OCI-LY1 (cell line): Measurements from ENCODE around the gene STAT5B.
"Not testable (repeated sequence)": the region's sequence is repeated elsewhere in the genome, so short reads cannot be mapped to it uniquely, and the experiment has no call there.

Experiments
- H2AFZ ChIP-seq: fragments of 200-600 bp; sonication (generic), shearing (Covaris generic); 2 replicates; pipeline ENCODE4 v1.6.0; 2014; ENCODE audit warnings: antibody characterized with exemption, mild to moderate bottlenecking, low read length
- H3F3A ChIP-seq: fragments of 200-600 bp; sonication (generic), shearing (Covaris generic); 2 replicates; pipeline ENCODE4 v1.6.0; 2014; ENCODE audit warnings: mild to moderate bottlenecking, antibody characterized with exemption, low read length, moderate library complexity; ENCODE audit not compliant: insufficient read depth
- H3K27ac ChIP-seq: fragments of 200-600 bp; sonication (generic); 2 replicates; pipeline ENCODE4 v1.5.1; 2014; ENCODE audit warnings: low read length, mixed run types, mild to moderate bottlenecking, low read depth; ENCODE audit not compliant: poor library complexity, severe bottlenecking
- H3K27me3 ChIP-seq: fragments of 200-600 bp; sonication (generic); 2 replicates; pipeline ENCODE4 v1.6.0; 2014; ENCODE audit warnings: antibody characterized with exemption, mild to moderate bottlenecking, low read length, moderate library complexity; ENCODE audit not compliant: insufficient read depth
- H3K36me3 ChIP-seq: fragments of 200-600 bp; sonication (generic); 2 replicates; pipeline ENCODE4 v1.6.1; 2014; ENCODE audit warnings: mild to moderate bottlenecking, antibody characterized with exemption, low read length, moderate library complexity, mixed read lengths; ENCODE audit not compliant: insufficient read depth
- H3K4me1 ChIP-seq: fragments of 200-600 bp; sonication (generic); 2 replicates; pipeline ENCODE4 v1.5.1; 2014; ENCODE audit warnings: mild to moderate bottlenecking, low read length, moderate library complexity; ENCODE audit not compliant: insufficient read depth, severe bottlenecking
- H3K4me2 ChIP-seq: fragments of 200-600 bp; sonication (generic), shearing (Covaris generic); 2 replicates; pipeline ENCODE4 v1.6.1; 2014; ENCODE audit warnings: low read length
- H3K4me3 ChIP-seq: fragments of 200-600 bp; sonication (generic); 2 replicates; pipeline ENCODE4 v1.5.1; 2014; ENCODE audit warnings: low read length, low read depth, mild to moderate bottlenecking, mixed read lengths; ENCODE audit not compliant: poor library complexity, severe bottlenecking
- H3K79me2 ChIP-seq: fragments of 200-600 bp; shearing (Covaris generic); 2 replicates; pipeline ENCODE4 v1.6.1; 2016; ENCODE audit warnings: mixed run types, low read length, mixed read lengths; ENCODE audit not compliant: insufficient read depth
- H3K9ac ChIP-seq: fragments of 200-600 bp; sonication (generic), shearing (Covaris generic); 2 replicates; pipeline ENCODE4 v1.6.1; 2014; ENCODE audit warnings: mild to moderate bottlenecking, low read length, mixed read lengths
- H3K9me2 ChIP-seq: fragments of 200-600 bp; sonication (generic), shearing (Covaris generic); 2 replicates; pipeline ENCODE4 v1.6.1; 2014; ENCODE audit warnings: low read depth, mild to moderate bottlenecking, low read length, mixed read lengths
- H3K9me3 ChIP-seq: fragments of 200-600 bp; shearing (Covaris generic); 2 replicates; pipeline ENCODE4 v1.6.1; 2014; ENCODE audit warnings: low read length, mixed read lengths
- H4K20me1 ChIP-seq: fragments of 200-600 bp; sonication (generic), shearing (Covaris generic); 2 replicates; pipeline ENCODE4 v1.6.0; 2016; ENCODE audit warnings: mild to moderate bottlenecking, low read length; ENCODE audit not compliant: insufficient read depth
- EZH2 ChIP-seq: fragments of 200-600 bp; sonication (generic), shearing (Covaris generic); IDR thresholded peaks from 2 replicates; pipeline ENCODE4 v1.8.0; 2017; ENCODE audit warnings: borderline replicate concordance, mixed run types, mild to moderate bottlenecking, antibody characterized with exemption, low read length, moderate library complexity, mixed read lengths
- TF ChIP-seq, protein P1 (sequence below): fragments of 200-600 bp; sonication (generic), shearing (Covaris generic); IDR thresholded peaks from 2 replicates; pipeline ENCODE4 v1.5.1; 2017; ENCODE audit warnings: mild to moderate bottlenecking, antibody characterized with exemption, low read length, moderate library complexity, mixed read lengths

The STAT5B gene

DNA sequence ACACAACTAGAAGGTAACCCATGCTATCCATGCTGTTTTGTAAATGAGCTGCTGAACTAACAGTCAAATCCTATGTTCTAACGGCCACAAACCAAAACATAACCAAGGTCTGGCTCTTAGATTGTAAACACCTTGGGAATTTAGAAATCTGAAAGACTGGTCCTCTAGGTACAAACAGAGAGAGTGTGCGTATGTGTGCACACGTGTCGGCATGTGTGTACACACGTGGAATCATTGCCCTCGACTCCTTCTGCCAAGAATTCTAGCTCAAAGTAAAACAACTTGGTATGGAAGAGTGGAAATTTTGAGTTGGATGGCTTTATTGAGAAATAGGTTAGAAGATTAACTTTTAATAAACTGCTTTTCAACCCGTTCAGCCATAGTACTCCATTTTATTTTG is 63.8 kb downstream of the STAT5B start:
- Histone ChIP-seq H3F3A (no peaks in the 10 kb centered on the region), H3K9me2 (no peaks in the 10 kb centered on the region), H3K4me1 (no peaks in the 10 kb centered on the region), H3K27me3 (no peaks in the 10 kb centered on the region), H4K20me1 (no peaks in the 10 kb centered on the region), H3K4me2 (no peak overlapping the region), H3K36me3 (no peaks in the 10 kb centered on the region), H3K9ac (no peak overlapping the region), H3K4me3 (no peak overlapping the region), H2AFZ (no peak overlapping the region), H3K79me2 (no peaks in the 10 kb centered on the region), H3K9me3 (no peaks in the 10 kb centered on the region), H3K27ac (no peak overlapping the region)
- TF ChIP-seq EZH2, result no peak
- TF ChIP-seq, protein P1, sequence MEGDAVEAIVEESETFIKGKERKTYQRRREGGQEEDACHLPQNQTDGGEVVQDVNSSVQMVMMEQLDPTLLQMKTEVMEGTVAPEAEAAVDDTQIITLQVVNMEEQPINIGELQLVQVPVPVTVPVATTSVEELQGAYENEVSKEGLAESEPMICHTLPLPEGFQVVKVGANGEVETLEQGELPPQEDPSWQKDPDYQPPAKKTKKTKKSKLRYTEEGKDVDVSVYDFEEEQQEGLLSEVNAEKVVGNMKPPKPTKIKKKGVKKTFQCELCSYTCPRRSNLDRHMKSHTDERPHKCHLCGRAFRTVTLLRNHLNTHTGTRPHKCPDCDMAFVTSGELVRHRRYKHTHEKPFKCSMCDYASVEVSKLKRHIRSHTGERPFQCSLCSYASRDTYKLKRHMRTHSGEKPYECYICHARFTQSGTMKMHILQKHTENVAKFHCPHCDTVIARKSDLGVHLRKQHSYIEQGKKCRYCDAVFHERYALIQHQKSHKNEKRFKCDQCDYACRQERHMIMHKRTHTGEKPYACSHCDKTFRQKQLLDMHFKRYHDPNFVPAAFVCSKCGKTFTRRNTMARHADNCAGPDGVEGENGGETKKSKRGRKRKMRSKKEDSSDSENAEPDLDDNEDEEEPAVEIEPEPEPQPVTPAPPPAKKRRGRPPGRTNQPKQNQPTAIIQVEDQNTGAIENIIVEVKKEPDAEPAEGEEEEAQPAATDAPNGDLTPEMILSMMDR, result no peak

DNA sequence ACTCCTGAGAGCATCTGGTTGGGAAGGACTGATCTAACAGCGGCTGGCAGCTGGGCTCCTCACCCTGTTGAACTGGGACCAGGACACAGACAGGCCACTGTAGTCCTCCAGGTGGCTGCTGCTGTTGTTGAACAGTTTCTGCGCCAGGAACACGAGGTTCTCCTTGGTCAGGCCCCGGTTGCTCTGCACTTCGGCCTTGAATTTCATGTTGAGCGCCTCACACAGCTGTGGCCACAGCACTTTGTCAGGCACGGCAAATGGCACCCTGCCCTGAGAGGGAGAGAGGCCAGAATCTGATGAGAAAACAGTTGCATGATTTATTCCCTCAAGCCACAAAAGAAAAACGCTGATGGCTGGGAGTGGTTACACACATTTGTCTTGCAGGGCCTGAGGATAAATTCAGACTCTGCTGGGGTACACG is 64.3 kb downstream of the STAT5B start:
- not testable (repeated sequence) for H4K20me1 ChIP-seq

DNA sequence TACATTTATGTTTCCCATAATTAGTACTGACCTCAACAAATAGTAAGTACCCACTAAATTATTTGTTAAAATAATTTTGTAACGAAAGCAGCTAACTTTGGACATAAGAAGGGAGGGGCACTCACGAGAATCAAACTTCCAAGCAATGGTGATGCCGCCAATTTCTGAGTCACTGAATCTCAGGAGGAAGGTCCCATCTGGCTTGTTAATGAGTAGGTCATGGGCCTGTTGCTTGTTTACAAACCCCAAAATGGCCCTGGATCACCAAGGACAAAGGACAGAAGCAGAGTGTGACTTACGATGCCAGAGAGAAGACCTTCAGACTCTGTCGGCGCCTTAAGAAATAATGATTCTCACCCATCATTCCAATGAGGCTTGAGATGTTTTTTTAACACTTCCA is 66.1 kb downstream of the STAT5B start:
- H3K4me3 ChIP-seq, result no peak overlapping the region
- no peaks in the 10 kb centered on the region for H3F3A ChIP-seq
- H3K79me2 ChIP-seq, result no peaks in the 10 kb centered on the region
- no peak overlapping the region for H3K4me2 ChIP-seq
- no peaks in the 10 kb centered on the region for H3K9me3 ChIP-seq
- H3K27ac ChIP-seq, result no peak overlapping the region
- H3K4me1 ChIP-seq, result no peaks in the 10 kb centered on the region
- H3K27me3 ChIP-seq, result no peaks in the 10 kb centered on the region
- H4K20me1 ChIP-seq, result no peaks in the 10 kb centered on the region
- TF ChIP-seq EZH2, result no peak
- TF ChIP-seq, protein P1, result no peak
- H2AFZ ChIP-seq, result no peak overlapping the region
- no peaks in the 10 kb centered on the region for H3K36me3 ChIP-seq
- no peaks in the 10 kb centered on the region for H3K9me2 ChIP-seq
- H3K9ac ChIP-seq, result no peak overlapping the region

More for the DNA sequence above, 64.3 kb downstream of the STAT5B start:
- H3K36me3 ChIP-seq, H3K4me3 ChIP-seq, H3K9me3 ChIP-seq, H3K4me2 ChIP-seq, H3K27ac ChIP-seq, H3K4me1 ChIP-seq, H3K9ac ChIP-seq, H3K79me2 ChIP-seq, H3K27me3 ChIP-seq, H2AFZ ChIP-seq, H3F3A ChIP-seq, H3K9me2 ChIP-seq: not testable (repeated sequence)

DNA sequence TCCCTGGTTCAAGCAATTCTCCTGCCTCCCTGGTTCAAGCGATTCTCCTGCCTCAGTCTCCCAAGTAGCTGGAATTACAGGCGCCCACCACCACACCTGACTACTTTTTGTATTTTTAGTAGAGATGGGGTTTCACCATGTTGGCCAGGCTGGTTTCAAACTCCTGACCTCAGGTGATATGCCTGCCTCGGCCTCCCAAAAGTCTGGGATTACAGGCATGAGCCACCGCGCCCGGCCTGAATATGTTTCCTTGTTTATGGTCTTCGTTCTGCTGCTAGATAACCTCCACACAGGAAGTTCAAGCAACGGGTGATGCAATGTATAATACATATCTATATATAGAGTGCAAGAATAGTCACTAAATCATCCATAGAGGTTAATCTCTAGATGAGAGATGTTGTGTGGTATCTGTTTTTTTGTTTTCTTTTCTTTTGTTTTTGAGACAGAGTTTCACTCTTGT is 70.0 kb downstream of the STAT5B start:
- not testable (repeated sequence) for H3K79me2 ChIP-seq, H3K4me2 ChIP-seq, H3K36me3 ChIP-seq, H4K20me1 ChIP-seq, H3K4me3 ChIP-seq, H3K9me3 ChIP-seq, H2AFZ ChIP-seq, H3K9me2 ChIP-seq, H3K27ac ChIP-seq, H3K9ac ChIP-seq, H3K4me1 ChIP-seq, H3K27me3 ChIP-seq, H3F3A ChIP-seq
